ENCODE results near the gene ANKH. TPM values are rescaled to one million over a fixed set of nuclear protein-coding genes. Genes with fewer than 3 reads are reported as not detected.

ANKH gene
- total and polyA plus RNA-seq, 2 of the 13 experiments (the other 11 are each of a cell fraction or from before 2014, with no cell fraction given): 25.0 to 36.0 TPM

DNA sequence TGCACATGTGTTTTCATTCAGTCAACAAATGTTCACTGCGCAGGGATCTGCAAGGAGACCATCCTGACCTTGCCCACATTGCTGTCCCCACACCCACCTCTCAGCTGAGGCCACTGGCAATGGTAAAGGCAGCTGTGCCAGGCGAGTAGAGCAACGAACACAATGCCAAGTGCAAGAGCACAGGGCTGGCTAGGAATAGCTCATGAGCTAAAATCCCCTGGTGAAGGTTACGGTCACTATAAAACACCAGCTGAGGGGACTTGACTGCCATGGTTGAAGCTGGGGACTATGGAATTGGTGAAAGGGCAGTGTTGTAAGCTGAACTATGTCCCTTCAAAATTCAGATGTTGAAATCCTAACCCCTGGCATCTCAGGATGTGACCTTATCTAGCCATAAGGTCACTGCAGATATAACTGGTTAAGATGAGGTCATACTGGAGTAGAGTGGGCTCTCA lies 111.0 kb downstream of the ANKH start (continued):
- TF ChIP-seq HNRNPH1 (optimal IDR thresholded peaks at IDR 0.05; ENCODE audit: low read depth, low read length): no peak
- TF ChIP-seq HOXA7 (CRISPR knock-in tag; IDR thresholded peaks at IDR 0.05): no peak
- no peak for TF ChIP-seq ZNF496 (CRISPR knock-in tag; IDR thresholded peaks at IDR 0.05; ENCODE audit: insufficient replicate concordance)
- no peak for TF ChIP-seq MBD4 (IDR thresholded peaks at IDR 0.05; ENCODE audit: borderline replicate concordance, low read length)
- TF ChIP-seq AGO2 (optimal IDR thresholded peaks at IDR 0.05; ENCODE audit: low read depth, low read length): no peak
- TF ChIP-seq ZNF589 (CRISPR knock-in tag; conservative IDR thresholded peaks at IDR 0.05): no peak
- TF ChIP-seq RFXANK (CRISPR knock-in tag; IDR thresholded peaks at IDR 0.05): no peak
- TF ChIP-seq ZNF883 (CRISPR knock-in tag; IDR thresholded peaks at IDR 0.05; ENCODE audit: not compliant biosample characterization): no peak
- no peak for TF ChIP-seq ZNF468 (CRISPR knock-in tag; IDR thresholded peaks at IDR 0.05)
- peak; percentile 97 for TF ChIP-seq HNF4A (CRISPR knock-in tag; IDR thresholded peaks at IDR 0.05)
- no peak for TF ChIP-seq ZKSCAN8 (CRISPR knock-in tag; IDR thresholded peaks at IDR 0.05; ENCODE audit: borderline replicate concordance)
- TF ChIP-seq THAP11 (CRISPR knock-in tag; IDR thresholded peaks at IDR 0.05): peak; percentile 20; the same call in 1 of the 2 replicates
- no peak for TF ChIP-seq MAF1 (CRISPR knock-in tag; IDR thresholded peaks at IDR 0.05; ENCODE audit: borderline replicate concordance)
- no peak for TF ChIP-seq ZMAT3 (CRISPR knock-in tag; conservative IDR thresholded peaks at IDR 0.05)
- TF ChIP-seq CCAR2 (optimal IDR thresholded peaks at IDR 0.05; ENCODE audit: low read depth, low read length): no peak
- no peak for TF ChIP-seq TCF12 (IDR thresholded peaks at IDR 0.05)
- TF ChIP-seq TCF12 (CRISPR knock-in tag; IDR thresholded peaks at IDR 0.05): no peak
- TF ChIP-seq SOX6 (IDR thresholded peaks at IDR 0.05): no peak
- peak; percentile 77 for TF ChIP-seq SOX6 (CRISPR knock-in tag; IDR thresholded peaks at IDR 0.05)
- TF ChIP-seq ATF3 (CRISPR knock-in tag; IDR thresholded peaks at IDR 0.05): no peak; the same call in 1 of the 2 replicates
- no peak for TF ChIP-seq HINFP (CRISPR knock-in tag; IDR thresholded peaks at IDR 0.05; ENCODE audit: low read depth)
- TF ChIP-seq ZBTB42 (CRISPR knock-in tag; IDR thresholded peaks at IDR 0.05): no peak
- no peak for TF ChIP-seq ZNF678 (CRISPR knock-in tag; IDR thresholded peaks at IDR 0.05)
- no peak for TF ChIP-seq ATAD3A (CRISPR knock-in tag; IDR thresholded peaks at IDR 0.05)
- no peak for TF ChIP-seq KLF16 (CRISPR knock-in tag; IDR thresholded peaks at IDR 0.05)
- TF ChIP-seq ZNF549 (CRISPR knock-in tag; IDR thresholded peaks at IDR 0.05): no peak
- peak; percentile 88 for TF ChIP-seq PPARG (CRISPR knock-in tag; conservative IDR thresholded peaks at IDR 0.05)
- TF ChIP-seq, protein P1, sequence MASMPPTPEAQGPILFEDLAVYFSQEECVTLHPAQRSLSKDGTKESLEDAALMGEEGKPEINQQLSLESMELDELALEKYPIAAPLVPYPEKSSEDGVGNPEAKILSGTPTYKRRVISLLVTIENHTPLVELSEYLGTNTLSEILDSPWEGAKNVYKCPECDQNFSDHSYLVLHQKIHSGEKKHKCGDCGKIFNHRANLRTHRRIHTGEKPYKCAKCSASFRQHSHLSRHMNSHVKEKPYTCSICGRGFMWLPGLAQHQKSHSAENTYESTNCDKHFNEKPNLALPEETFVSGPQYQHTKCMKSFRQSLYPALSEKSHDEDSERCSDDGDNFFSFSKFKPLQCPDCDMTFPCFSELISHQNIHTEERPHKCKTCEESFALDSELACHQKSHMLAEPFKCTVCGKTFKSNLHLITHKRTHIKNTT (CRISPR knock-in tag; IDR thresholded peaks at IDR 0.05): no peak
- TF ChIP-seq LCORL (IDR thresholded peaks at IDR 0.05): peak; percentile 66; the same call in 1 of the 2 replicates
- TF ChIP-seq LCORL (CRISPR knock-in tag; IDR thresholded peaks at IDR 0.05): peak; percentile 61; the same call in 1 of the 2 replicates
- TF ChIP-seq NFYC (CRISPR knock-in tag; IDR thresholded peaks at IDR 0.05): no peak
